ENCODE results near the gene ATP11A. TPM values are rescaled to one million over a fixed set of nuclear protein-coding genes. Genes with fewer than 3 reads are reported as not detected.
A peak's percentile ranks its signal among the peaks of the same experiment; 100 is the strongest.

ATP11A gene
- total and polyA plus RNA-seq, 10 of the 15 experiments (the other 5 are each of a cell fraction or from before 2014, with no cell fraction given): 1.4 to 69.6 (median 14.4) TPM

DNA sequence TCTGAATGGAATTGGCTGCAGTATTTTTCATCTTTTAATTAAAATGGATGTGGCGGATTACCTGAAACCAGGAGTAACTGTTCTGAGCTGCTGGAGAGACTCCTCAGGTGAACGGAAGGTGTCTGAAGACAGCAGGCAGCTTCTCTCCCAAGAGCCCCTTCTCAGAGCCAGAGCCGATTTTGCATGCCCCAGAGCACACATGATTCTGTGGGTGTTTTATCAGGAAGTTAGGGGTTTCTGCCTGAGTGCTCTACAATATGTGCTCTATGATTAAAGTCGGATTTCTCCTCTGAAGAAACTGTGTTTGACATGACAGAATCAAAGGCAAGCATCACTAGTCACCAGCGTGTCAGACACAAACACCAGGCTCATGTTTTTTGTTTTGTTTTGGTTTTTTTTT, 218.5 kb downstream of the ATP11A start:
- H3K4me3 ChIP-seq: no peak overlapping the region
- H3K9ac ChIP-seq (ENCODE audit: control insufficient read depth, insufficient read depth, low read length): no peak overlapping the region
- BruUV-seq (replicated peaks): no TSS peak
- FAIRE-seq (no peak), DNase-seq (ENCODE audit: low read depth, low spot score) (no peak), ATAC-seq (peak; percentile 23; the same call in 1 of the 3 replicates)
- H3K27ac ChIP-seq (ENCODE audit: control insufficient read depth, insufficient read depth): no peak overlapping the region
- H3K27me3 ChIP-seq (replicated peaks in 1 of 2; ENCODE audit: control insufficient read depth in 2 of 2, insufficient read depth in 2 of 2, low read length in 1 of 2): peaks cover 0 to 5% of the 10 kb centered on the region in 2 experiments; a peak in 2 of 4 replicates
- no peaks in the 10 kb centered on the region for H3K36me3 ChIP-seq (ENCODE audit: control insufficient read depth in 2 of 2, insufficient read depth in 2 of 2, low read length in 1 of 2)
- 18% methylated on average over 5 of the region's 5 CpGs for WGBS (ENCODE audit: insufficient coverage, insufficient replicate concordance, low lambda C conversion rate, missing lambda C conversion rate)
- intact Hi-C loops (cut with micrococcal nuclease; ENCODE audit: unreplicated experiment): no loop called here
- no peaks in the 10 kb centered on the region; the same call in 2 of the 3 replicates for H3K9me3 ChIP-seq (replicated peaks; ENCODE audit: control insufficient read depth, insufficient read depth, low read length)
- ChIA-PET CTCF (no interaction called here), RAD21 (ENCODE audit: unreplicated experiment) (no interaction called here), SMC1A (ENCODE audit: uncharacterized antibody, unreplicated experiment) (no interaction called here), POLR2A (no interaction called here)
- no peaks in the 10 kb centered on the region; the same call in 1 of the 2 replicates for H4K20me1 ChIP-seq (ENCODE audit: control insufficient read depth, insufficient read depth)
- in situ Hi-C loops (cut with MboI): no loop called here
- H3K4me1 ChIP-seq (ENCODE audit: control insufficient read depth, insufficient read depth, low read length): no peaks in the 10 kb centered on the region
- no peaks in the 10 kb centered on the region for H3K79me2 ChIP-seq (ENCODE audit: control insufficient read depth, insufficient read depth, low read length)
- no peak overlapping the region for H3K4me2 ChIP-seq (ENCODE audit: control insufficient read depth, insufficient read depth)
- TF ChIP-seq POLR2AphosphoS2 (IDR thresholded peaks at IDR 0.05; ENCODE audit: low read depth, low read length): no peak
- no peak for TF ChIP-seq TBL1XR1 (IDR thresholded peaks at IDR 0.05; ENCODE audit: low read depth, low read length)
- no peak for TF ChIP-seq EZH2 (IDR thresholded peaks at IDR 0.05; ENCODE audit: borderline replicate concordance, control insufficient read depth, low read depth, low read length)
- TF ChIP-seq RFX5 (IDR thresholded peaks at IDR 0.05; ENCODE audit: low read depth, low read length): no peak
- no peak for TF ChIP-seq MEF2A (IDR thresholded peaks at IDR 0.05; ENCODE audit: insufficient read depth, low read depth, low read length)
- TF ChIP-seq CHD4 (IDR thresholded peaks at IDR 0.05): no peak
- TF ChIP-seq, protein P1, sequence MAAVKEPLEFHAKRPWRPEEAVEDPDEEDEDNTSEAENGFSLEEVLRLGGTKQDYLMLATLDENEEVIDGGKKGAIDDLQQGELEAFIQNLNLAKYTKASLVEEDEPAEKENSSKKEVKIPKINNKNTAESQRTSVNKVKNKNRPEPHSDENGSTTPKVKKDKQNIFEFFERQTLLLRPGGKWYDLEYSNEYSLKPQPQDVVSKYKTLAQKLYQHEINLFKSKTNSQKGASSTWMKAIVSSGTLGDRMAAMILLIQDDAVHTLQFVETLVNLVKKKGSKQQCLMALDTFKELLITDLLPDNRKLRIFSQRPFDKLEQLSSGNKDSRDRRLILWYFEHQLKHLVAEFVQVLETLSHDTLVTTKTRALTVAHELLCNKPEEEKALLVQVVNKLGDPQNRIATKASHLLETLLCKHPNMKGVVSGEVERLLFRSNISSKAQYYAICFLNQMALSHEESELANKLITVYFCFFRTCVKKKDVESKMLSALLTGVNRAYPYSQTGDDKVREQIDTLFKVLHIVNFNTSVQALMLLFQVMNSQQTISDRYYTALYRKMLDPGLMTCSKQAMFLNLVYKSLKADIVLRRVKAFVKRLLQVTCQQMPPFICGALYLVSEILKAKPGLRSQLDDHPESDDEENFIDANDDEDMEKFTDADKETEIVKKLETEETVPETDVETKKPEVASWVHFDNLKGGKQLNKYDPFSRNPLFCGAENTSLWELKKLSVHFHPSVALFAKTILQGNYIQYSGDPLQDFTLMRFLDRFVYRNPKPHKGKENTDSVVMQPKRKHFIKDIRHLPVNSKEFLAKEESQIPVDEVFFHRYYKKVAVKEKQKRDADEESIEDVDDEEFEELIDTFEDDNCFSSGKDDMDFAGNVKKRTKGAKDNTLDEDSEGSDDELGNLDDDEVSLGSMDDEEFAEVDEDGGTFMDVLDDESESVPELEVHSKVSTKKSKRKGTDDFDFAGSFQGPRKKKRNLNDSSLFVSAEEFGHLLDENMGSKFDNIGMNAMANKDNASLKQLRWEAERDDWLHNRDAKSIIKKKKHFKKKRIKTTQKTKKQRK (IDR thresholded peaks at IDR 0.05; ENCODE audit: low read depth, low read length): no peak
- TF ChIP-seq ZSCAN29 (IDR thresholded peaks at IDR 0.05): no peak
- H2AFZ ChIP-seq (ENCODE audit: control insufficient read depth, low read depth, low read length): no peak overlapping the region

Data from GM12878 (cell line).